ENCODE results near the gene COL25A1. TPM values are rescaled to one million over a fixed set of nuclear protein-coding genes. Genes with fewer than 3 reads are reported as not detected.
A peak's percentile ranks its signal among the peaks of the same experiment; 100 is the strongest.

COL25A1 gene
- total RNA-seq, 1 experiment from 2014 or later = 4.2 TPM

DNA sequence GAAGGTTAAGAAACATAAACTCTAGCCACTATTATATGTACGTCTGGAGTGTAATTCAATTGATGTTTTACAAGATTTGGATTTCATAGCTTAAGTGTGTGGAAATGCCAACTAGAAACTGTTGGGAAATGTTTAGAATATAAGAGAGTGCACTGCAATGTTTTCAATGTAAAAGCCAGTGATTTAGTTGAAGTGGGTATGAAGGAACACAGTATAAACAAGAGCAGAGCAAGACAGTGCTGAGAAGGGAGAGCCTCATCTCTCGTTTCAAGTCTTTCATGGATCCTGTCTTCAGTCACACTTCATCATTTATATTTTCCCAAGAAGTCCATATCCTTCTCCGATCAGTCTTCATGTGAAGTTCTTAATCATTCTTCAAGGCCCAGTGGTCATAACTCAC, 375.7 kb downstream of the COL25A1 start:
- no peak overlapping the region for H3T11ph ChIP-seq (ENCODE audit: low read length)
- H3K9ac ChIP-seq (ENCODE audit: extremely low read depth, insufficient read length, low read length) = no peak overlapping the region
- no peak overlapping the region for H3K4me2 ChIP-seq (ENCODE audit: insufficient read depth, insufficient read length, low read length)
- WGBS (ENCODE audit: extremely low coverage, insufficient read length, low lambda C conversion rate) = no CpG with 5 or more reads among the region's 3 CpGs
- H3K4ac ChIP-seq (ENCODE audit: low read depth, low read length) = no peak overlapping the region
- no peak overlapping the region for H3K27ac ChIP-seq (ENCODE audit: insufficient read length, low read depth, low read length)
- no peaks in the 10 kb centered on the region for H3K23me2 ChIP-seq (ENCODE audit: insufficient read length, low read depth, low read length, poor library complexity, severe bottlenecking)
- Mint-ChIP-seq H3K4me3 (no peak overlapping the region), H3K27ac (0 out of 7 replicates have a peak overlapping the region, but pooled peaks of 1 of the 3 experiments have one; percentile 19), H3K36me3 (ENCODE audit: insufficient read depth in 1 of 3, low read depth in 3 of 3) (no peaks in the 10 kb centered on the region), H3K9me3 (no peaks in the 10 kb centered on the region), H3K27me3 (ENCODE audit: low read depth) (no peaks in the 10 kb centered on the region), H3K4me1 (peaks cover 13% of the 10 kb centered on the region in 2 experiments)
- no peak overlapping the region for H3K23ac ChIP-seq (ENCODE audit: insufficient read length, low read depth, low read length)
- no peaks in the 10 kb centered on the region for H3K27me3 ChIP-seq (ENCODE audit: insufficient read depth, low read length)
- no peak for DNase-seq
- H3K79me2 ChIP-seq (ENCODE audit: insufficient read depth, low read length) = no peaks in the 10 kb centered on the region
- H4K91ac ChIP-seq (ENCODE audit: insufficient read length, low read depth, low read length) = no peak overlapping the region
- H4K5ac ChIP-seq (ENCODE audit: insufficient read length, low read depth, low read length) = no peak overlapping the region
- no peak overlapping the region for H3K56ac ChIP-seq (ENCODE audit: insufficient read length, low read depth, low read length)
- no peak for TF ChIP-seq CTCF (conservative IDR thresholded peaks at IDR 0.05)
- H4K8ac ChIP-seq (replicated peaks; ENCODE audit: insufficient read length, low read depth, low read length) = no peak overlapping the region
- H2BK12ac ChIP-seq (ENCODE audit: insufficient read length, low read depth, low read length) = no peak overlapping the region
- H3K79me1 ChIP-seq (ENCODE audit: insufficient read depth, low read depth, low read length, poor library complexity, severe bottlenecking) = no peaks in the 10 kb centered on the region
- no peak overlapping the region for H2BK15ac ChIP-seq (ENCODE audit: low read depth, low read length)
- no peak overlapping the region for H3K18ac ChIP-seq (ENCODE audit: insufficient read length, low read depth, low read length)
- no peaks in the 10 kb centered on the region; the same call in 1 of the 2 replicates for H3K4me1 ChIP-seq (ENCODE audit: insufficient read depth, low read length)
- no peak overlapping the region for H2BK5ac ChIP-seq (ENCODE audit: insufficient read length, low read length)
- H3K14ac ChIP-seq (ENCODE audit: insufficient read depth, low read length) = no peak overlapping the region
- no peaks in the 10 kb centered on the region for H4K20me1 ChIP-seq (ENCODE audit: control insufficient read depth, insufficient read depth, insufficient read length)
- H3K9me3 ChIP-seq (ENCODE audit: control insufficient read depth, low read depth, low read length) = no peaks in the 10 kb centered on the region
- H2BK120ac ChIP-seq (ENCODE audit: low read depth, low read length, poor library complexity, severe bottlenecking) = no peak overlapping the region
- H2AK5ac ChIP-seq (ENCODE audit: insufficient read length, low read length) = no peak overlapping the region
- no peak overlapping the region for H2BK20ac ChIP-seq (ENCODE audit: low read depth, low read length, poor library complexity, severe bottlenecking)
- no peak overlapping the region for H2AFZ ChIP-seq (ENCODE audit: low read length)
